Measurements from ENCODE around the gene FGF22.

GRCh38 chr19:663682-664117 lies 24.0 kb downstream of the FGF22 start:
- no peak for TF ChIP-seq POLR2A (IDR thresholded peaks at IDR 0.05)
- peak in 1 of 6 experiments; percentile 5 for TF ChIP-seq CTCF (IDR thresholded peaks at IDR 0.05)

Data from esophagus squamous epithelium (tissue), 4 donors.